ENCODE results near the gene BIRC3.

- TF ChIP-seq EZH2phosphoT487 (IDR thresholded peaks at IDR 0.05; ENCODE audit: insufficient read depth, low read depth) (no peak), EZH2 (IDR thresholded peaks at IDR 0.05; ENCODE audit: insufficient read depth, poor library complexity, severe bottlenecking) (no peak)
These were observed 58.6 kb downstream of the BIRC3 start for GRCh38 chr11:102375720-102376399.
